HG03045 (cell line): ENCODE data around the gene HSPA13.
"Not testable (repeated sequence)": the region's sequence is repeated elsewhere in the genome, so short reads cannot be mapped to it uniquely, and the experiment has no call there.

Experiments used
- ATAC-seq: cut with Tn5 transposase; IDR thresholded peaks from one replicate; pipeline ENCODE4 v1.9.1; 2021; ENCODE audit warnings: mild to moderate bottlenecking, moderate library complexity; ENCODE audit not compliant: unreplicated experiment

Gene HSPA13

GRCh38 chr21:14382835-14383595 lies at the start of gene HSPA13:
TSS of gene HSPA13 (minus strand) at chr21:14383146. CDS start at chr21:14383119, 27 bp downstream.
- ATAC-seq = peak; percentile 99

- ATAC-seq = no peak
These were observed 36.0 kb upstream of the HSPA13 start for GRCh38 chr21:14418920-14419319.

DNA sequence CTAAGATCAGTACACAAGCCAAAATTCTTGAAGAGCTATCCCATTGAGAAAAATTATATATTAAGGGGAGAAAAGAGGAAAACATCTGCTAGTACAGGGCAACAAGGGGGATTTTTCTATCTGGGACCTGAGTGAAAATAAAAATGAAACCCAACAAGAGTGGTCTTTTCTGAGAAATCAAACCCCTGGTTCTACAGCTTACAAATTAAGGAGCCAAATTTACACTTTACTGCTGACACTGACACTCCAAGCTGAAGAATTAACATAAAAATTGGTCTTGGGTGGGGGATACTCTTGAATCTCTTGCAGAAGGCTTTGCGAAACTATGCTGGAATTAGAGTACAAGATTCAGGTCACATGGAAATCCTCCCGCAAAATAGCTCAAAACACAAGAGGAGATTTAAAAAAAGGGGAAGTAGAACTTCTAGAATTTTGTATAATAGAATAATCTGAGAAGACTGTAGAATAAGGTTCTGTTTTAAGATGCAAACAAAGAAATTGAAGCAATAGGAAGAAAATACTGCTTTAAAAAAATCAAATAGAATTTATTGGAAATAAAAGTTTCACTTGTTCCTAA lies 32.1 kb upstream of the HSPA13 start:
- ATAC-seq = no peak

GRCh38 chr21:14405962-14406361 lies 23.0 kb upstream of the HSPA13 start:
- no peak for ATAC-seq

DNA sequence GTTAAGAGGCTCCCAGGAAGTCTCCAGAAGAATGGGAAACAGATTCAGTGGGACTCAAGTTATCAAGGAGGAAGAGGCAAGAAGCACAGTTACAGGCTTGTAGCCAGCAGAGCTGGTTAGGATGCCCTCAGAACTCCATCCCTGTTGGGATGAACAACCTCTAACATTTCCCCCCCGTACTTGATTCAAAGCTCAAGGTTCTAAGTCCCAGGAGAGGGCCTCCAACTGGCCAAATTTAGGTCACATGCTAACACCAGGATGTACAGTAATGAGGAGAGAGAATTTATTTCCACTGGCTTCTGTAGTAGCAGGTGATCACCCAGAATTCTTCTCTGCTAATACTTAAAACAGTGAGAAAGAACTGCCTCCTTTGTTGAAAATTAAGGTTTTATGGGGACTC lies 22.3 kb upstream of the HSPA13 start:
- ATAC-seq = no peak

GRCh38 chr21:14403681-14404318 lies 20.9 kb upstream of the HSPA13 start:
- no peak for ATAC-seq

GRCh38 chr21:14401217-14401616 lies 18.3 kb upstream of the HSPA13 start:
- no peak for ATAC-seq

- no peak for ATAC-seq
These were observed 5.3 kb upstream of the HSPA13 start for GRCh38 chr21:14388282-14388681.

GRCh38 chr21:14384453-14384852 lies 1.5 kb upstream of the HSPA13 start:
- ATAC-seq = no peak

- peak; percentile 32 for ATAC-seq
These were observed 742 bp upstream of the HSPA13 start for GRCh38 chr21:14383596-14384180.

GRCh38 chr21:14382486-14382834 lies 486 bp downstream of the HSPA13 start:
- ATAC-seq = peak; percentile 1

DNA sequence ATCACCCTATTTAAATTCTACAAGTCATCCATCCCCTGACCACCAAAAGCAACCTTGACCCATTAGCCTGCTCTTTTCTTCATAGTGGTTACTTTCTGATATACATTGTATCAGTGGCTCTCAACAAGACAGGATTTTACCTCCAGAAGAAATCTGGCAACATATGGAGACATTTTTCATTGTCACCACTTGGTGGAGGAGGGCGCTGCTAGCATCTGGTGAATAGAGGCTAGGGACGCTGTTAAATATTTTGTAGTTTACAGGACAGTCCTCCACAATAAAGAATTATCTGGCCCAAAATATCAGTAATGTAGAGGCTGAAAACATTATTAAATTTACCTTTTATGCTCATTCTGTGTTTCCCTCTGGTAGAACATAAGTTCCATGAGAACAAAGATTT lies 6.1 kb downstream of the HSPA13 start:
- ATAC-seq = no peak

- no peak for ATAC-seq
These were observed 15.9 kb downstream of the HSPA13 start for GRCh38 chr21:14366998-14367397.

GRCh38 chr21:14361958-14362357 lies 21.0 kb downstream of the HSPA13 start:
- no peak for ATAC-seq

DNA sequence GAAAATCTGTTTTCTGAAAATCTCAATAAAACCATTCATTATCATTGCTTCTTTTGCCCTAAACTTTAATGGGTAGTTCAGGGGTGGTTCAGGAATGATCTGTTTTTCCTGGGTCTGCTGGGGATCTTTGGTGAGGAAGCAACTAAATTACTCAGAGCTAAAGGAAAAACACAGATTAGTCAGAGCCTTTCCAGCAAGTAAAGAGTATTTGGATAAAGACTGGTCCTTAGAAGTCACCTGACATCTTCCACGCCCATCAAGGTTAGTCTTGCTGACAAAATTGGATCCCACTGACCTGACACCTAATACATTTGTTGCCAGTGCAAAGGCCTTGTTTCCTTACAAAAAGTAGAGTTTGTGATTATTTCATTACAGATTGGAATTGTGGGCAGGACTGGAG lies 24.2 kb downstream of the HSPA13 start:
- no peak for ATAC-seq

DNA sequence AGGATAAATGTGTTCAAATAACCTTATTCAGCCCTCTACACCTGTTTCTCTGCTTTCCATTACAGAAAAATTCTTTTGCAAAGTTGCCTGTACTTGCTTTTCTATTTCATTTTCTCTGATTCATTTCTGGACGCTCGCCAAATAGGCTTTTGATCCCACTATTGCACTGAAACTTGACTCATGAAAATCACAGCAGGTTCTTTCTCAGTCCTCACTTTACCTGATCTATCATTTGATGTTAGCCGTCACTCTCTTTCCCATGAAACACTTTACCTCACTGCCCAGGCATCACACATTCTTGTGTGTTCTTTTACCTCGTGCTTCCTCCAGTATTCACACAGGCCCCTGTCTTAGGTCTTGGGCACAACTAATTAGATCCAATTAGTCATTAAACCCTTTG lies 26.2 kb downstream of the HSPA13 start:
- no peak for ATAC-seq

DNA sequence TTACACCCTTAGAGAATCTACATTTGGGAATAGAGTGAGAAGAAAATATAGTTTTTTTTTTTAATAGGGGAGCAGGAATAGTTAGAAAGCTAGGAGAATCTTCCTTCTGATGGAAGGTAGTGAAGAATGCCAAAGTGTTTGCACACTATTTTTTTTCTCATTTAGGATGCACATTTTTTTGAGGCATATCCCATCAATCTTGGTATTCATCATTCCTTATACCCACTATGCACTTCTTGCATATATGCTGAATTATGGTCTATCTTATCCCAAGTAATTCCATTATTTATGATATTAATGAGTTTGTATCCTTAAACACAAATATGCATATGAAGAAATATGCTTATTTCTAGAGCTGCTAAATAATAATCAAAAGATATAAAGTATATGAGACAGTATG lies 28.4 kb downstream of the HSPA13 start:
- no peak for ATAC-seq

DNA sequence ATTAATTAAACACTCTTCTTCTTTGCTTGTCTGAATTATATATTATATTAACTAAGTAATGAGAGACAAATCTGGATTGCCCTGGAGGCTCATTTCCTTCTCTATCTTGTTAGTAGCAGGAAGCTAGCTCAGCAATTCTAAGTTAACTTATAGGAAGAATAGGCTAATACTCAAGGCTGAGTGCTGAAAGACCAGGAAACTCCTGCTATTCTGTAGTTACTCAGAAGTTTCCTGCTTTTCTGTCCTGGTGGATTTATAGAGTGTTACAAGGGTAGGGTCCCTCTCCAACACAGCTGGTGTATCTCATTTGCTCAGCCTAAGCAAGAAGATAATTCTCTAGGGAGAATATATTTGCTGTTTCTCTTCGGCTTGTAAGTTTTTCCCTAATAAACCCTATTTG lies 29.2 kb downstream of the HSPA13 start:
- no peak for ATAC-seq

DNA sequence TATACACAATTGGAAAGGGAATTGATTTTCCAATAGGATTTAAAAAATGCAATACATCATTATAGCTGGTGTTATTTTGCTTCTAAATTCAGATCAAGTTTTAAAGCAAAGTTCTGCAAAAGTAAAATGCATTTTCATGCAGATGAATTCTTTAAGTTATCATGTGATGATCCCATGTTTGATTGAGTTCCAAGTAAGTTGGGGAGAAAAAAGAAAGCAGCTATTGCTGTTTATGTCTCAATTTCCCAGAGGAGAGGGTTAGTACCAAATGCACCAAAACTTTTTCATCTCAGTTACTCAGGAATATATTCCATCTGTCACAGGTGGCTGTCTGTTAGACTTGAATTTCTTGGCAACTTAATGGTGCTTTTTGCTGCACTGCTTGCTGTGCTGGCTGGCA lies 29.7 kb downstream of the HSPA13 start:
- no peak for ATAC-seq

DNA sequence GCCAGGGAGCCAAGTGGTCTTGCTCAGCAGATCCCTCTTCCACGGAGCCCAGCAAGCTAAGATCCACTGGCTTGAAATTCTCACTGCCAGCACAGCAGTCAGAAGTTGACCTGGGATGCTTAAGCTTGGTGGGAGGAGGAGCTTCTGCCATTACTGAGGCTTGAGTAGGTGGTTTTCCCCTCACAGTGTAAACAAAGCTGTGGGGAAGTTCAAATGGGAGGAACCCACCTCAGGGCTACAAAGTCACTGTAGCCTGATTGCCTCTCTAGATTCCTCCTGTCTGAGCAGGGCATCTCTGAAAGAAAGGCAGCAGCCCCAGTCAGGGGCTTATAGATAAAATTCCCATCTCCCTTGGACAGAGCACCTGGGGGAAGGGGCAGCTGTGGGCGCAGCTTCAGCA lies 55.6 kb downstream of the HSPA13 start:
- not testable (repeated sequence) for ATAC-seq

- no peak for ATAC-seq
These were observed 57.4 kb downstream of the HSPA13 start for GRCh38 chr21:14325595-14325994.
